ENCODE measurements around the gene OR51B5. TPM values are rescaled to one million over a fixed set of nuclear protein-coding genes. Genes with fewer than 3 reads are reported as not detected.

OR51B5 gene
- total RNA-seq, 1 donor from 2014 or later, result 0.21 TPM

- Mint-ChIP-seq H3K27me3 (ENCODE audit: low read depth) (peaks cover 3% of the 10 kb centered on the region), H3K9me3 (no peaks in the 10 kb centered on the region), H3K4me3 (no peak overlapping the region), H3K27ac (ENCODE audit: unreplicated experiment) (no peak overlapping the region), H3K36me3 (ENCODE audit: low read depth) (no peaks in the 10 kb centered on the region), H3K4me1 (no peaks in the 10 kb centered on the region)
- DNase-seq (ENCODE audit: low read depth, low spot score), result no peak
- no peak for TF ChIP-seq CTCF (conservative IDR thresholded peaks at IDR 0.05)
Measured at GRCh38 chr11:5293028-5293427, 50.3 kb downstream of the OR51B5 start.

Other genes starting within 250 kb of the OR51B5 start
- not detected in 2 replicates for gene OR52A5, start 205.2 kb downstream of the OR51B5 start, total RNA-seq
- not detected in 2 replicates for gene OR52A1, start 188.8 kb downstream of the OR51B5 start, total RNA-seq
- not detected in 2 replicates for gene OR51V1, start 142.8 kb downstream of the OR51B5 start, total RNA-seq
- gene HBB, start 116.5 kb downstream of the OR51B5 start, total RNA-seq, result not detected in 2 replicates
- not detected in 2 replicates for gene HBD, start 109.0 kb downstream of the OR51B5 start, total RNA-seq
- gene HBG1, start 93.7 kb downstream of the OR51B5 start, total RNA-seq, result not detected in 2 replicates
- gene HBG2, start 88.7 kb downstream of the OR51B5 start, total RNA-seq, result not detected in 2 replicates
- gene HBE1, start 73.6 kb downstream of the OR51B5 start, total RNA-seq, result 0.45 and 0.56 TPM in 2 replicates
- not detected in 2 replicates for gene OR51B4, start 41.6 kb downstream of the OR51B5 start, total RNA-seq
- not detected in 2 replicates for gene OR51B2, start 19.2 kb downstream of the OR51B5 start, total RNA-seq
- gene OR51B6, start 8.0 kb upstream of the OR51B5 start, total RNA-seq, result not detected in 2 replicates
- gene OR51M1, start 40.3 kb upstream of the OR51B5 start, total RNA-seq, result not detected in 2 replicates
- not detected in 2 replicates for gene OR51Q1, start 78.6 kb upstream of the OR51B5 start, total RNA-seq
- gene OR51I1, start 98.0 kb upstream of the OR51B5 start, total RNA-seq, result not detected in 2 replicates
- not detected in 2 replicates for gene OR51I2, start 105.8 kb upstream of the OR51B5 start, total RNA-seq
- not detected in 2 replicates for gene OR52D1, start 145.2 kb upstream of the OR51B5 start, total RNA-seq
- not detected in 2 replicates for gene UBQLN3, start 166.4 kb upstream of the OR51B5 start, total RNA-seq
- gene UBQLNL, start 173.2 kb upstream of the OR51B5 start, total RNA-seq, result 0.09 and 0.20 TPM in 2 replicates
- not detected in 2 replicates for gene OR52H1, start 205.0 kb upstream of the OR51B5 start, total RNA-seq
- not detected in 2 replicates for gene OR52B6, start 237.4 kb upstream of the OR51B5 start, total RNA-seq